ENCODE results near the gene SCN9A. TPM values are rescaled to one million over a fixed set of nuclear protein-coding genes. Genes with fewer than 3 reads are reported as not detected.

SCN9A gene
- total RNA-seq, 1 experiment from 2014 or later = 1.3 TPM

GRCh38 chr2:166229678-166230023, 146.1 kb downstream of the SCN9A start:
- H3K36me3 Mint-ChIP-seq (ENCODE audit: insufficient read depth in 1 of 3, low read depth in 3 of 3) = no peaks in the 10 kb centered on the region
- no peak overlapping the region for H3K18ac ChIP-seq (ENCODE audit: insufficient read length, low read depth, low read length)

More at GRCh38 chr2:166229678-166230023, 146.1 kb downstream of the SCN9A start:
- Mint-ChIP-seq H3K27me3 (ENCODE audit: low read depth) (no peaks in the 10 kb centered on the region), H3K4me1 (0 out of 4 replicates have a peak, but pooled peaks cover 3% of the 10 kb centered on the region in 2 experiments), H3K27ac (0 out of 7 replicates have a peak overlapping the region, but pooled peaks of 1 of the 3 experiments have one; percentile 34), H3K4me3 (no peak overlapping the region), H3K9me3 (no peaks in the 10 kb centered on the region)
- no peak overlapping the region for H4K91ac ChIP-seq (ENCODE audit: insufficient read length, low read depth, low read length)
- no peak overlapping the region for H2AK5ac ChIP-seq (ENCODE audit: insufficient read length, low read length)
- no peak overlapping the region for H3K4ac ChIP-seq (ENCODE audit: low read depth, low read length)
- no peak overlapping the region for H2BK20ac ChIP-seq (ENCODE audit: low read depth, low read length, poor library complexity, severe bottlenecking)
- no peak overlapping the region for H2BK5ac ChIP-seq (ENCODE audit: insufficient read length, low read length)
- DNase-seq = no peak
- H3K14ac ChIP-seq (ENCODE audit: insufficient read depth, low read length) = no peak overlapping the region
- no peak overlapping the region for H3K4me2 ChIP-seq (ENCODE audit: insufficient read depth, insufficient read length, low read length)
- H2BK15ac ChIP-seq (ENCODE audit: low read depth, low read length) = no peak overlapping the region
- no peak overlapping the region for H2BK120ac ChIP-seq (ENCODE audit: low read depth, low read length, poor library complexity, severe bottlenecking)
- no peaks in the 10 kb centered on the region for H3K79me1 ChIP-seq (ENCODE audit: insufficient read depth, low read depth, low read length, poor library complexity, severe bottlenecking)
- no peaks in the 10 kb centered on the region for H3K9me3 ChIP-seq (ENCODE audit: control insufficient read depth, low read depth, low read length)
- no peaks in the 10 kb centered on the region for H3K79me2 ChIP-seq (ENCODE audit: insufficient read depth, low read length)
- no peaks in the 10 kb centered on the region for H3K27me3 ChIP-seq (ENCODE audit: insufficient read depth, low read length)
- no peak overlapping the region for H3K23ac ChIP-seq (ENCODE audit: insufficient read length, low read depth, low read length)
- no peaks in the 10 kb centered on the region for H4K20me1 ChIP-seq (ENCODE audit: control insufficient read depth, insufficient read depth, insufficient read length)
- H2BK12ac ChIP-seq (ENCODE audit: insufficient read length, low read depth, low read length) = no peak overlapping the region
- TF ChIP-seq CTCF (conservative IDR thresholded peaks at IDR 0.05) = no peak
- H2AFZ ChIP-seq (ENCODE audit: low read length) = no peak overlapping the region
- no peak overlapping the region for H3K27ac ChIP-seq (ENCODE audit: insufficient read length, low read depth, low read length)
- no peak overlapping the region for H3K56ac ChIP-seq (ENCODE audit: insufficient read length, low read depth, low read length)
- no peaks in the 10 kb centered on the region for H3K4me1 ChIP-seq (ENCODE audit: insufficient read depth, low read length)
- H4K8ac ChIP-seq (replicated peaks; ENCODE audit: insufficient read length, low read depth, low read length) = no peak overlapping the region
- no peak overlapping the region for H3T11ph ChIP-seq (ENCODE audit: low read length)
- no peak overlapping the region for H4K5ac ChIP-seq (ENCODE audit: insufficient read length, low read depth, low read length)
- H3K23me2 ChIP-seq (ENCODE audit: insufficient read length, low read depth, low read length, poor library complexity, severe bottlenecking) = no peaks in the 10 kb centered on the region
- H3K9ac ChIP-seq (ENCODE audit: extremely low read depth, insufficient read length, low read length) = no peak overlapping the region

Data from H9 (cell line).